ENCODE results near the gene TUFT1.

GRCh38 chr1:151596166-151596953 lies 56.3 kb downstream of the TUFT1 start:
- TF ChIP-seq REST (IDR thresholded peaks at IDR 0.05; ENCODE audit: low read depth) (no peak), MAX (IDR thresholded peaks at IDR 0.05) (no peak), NFIC (IDR thresholded peaks at IDR 0.05) (peak; percentile 29; the same call in 1 of the 2 replicates), RAD21 (IDR thresholded peaks at IDR 0.05; ENCODE audit: low read depth) (no peak), USF1 (IDR thresholded peaks at IDR 0.05) (no peak), CREB1 (IDR thresholded peaks at IDR 0.05; ENCODE audit: low read depth) (no peak), TAF1 (IDR thresholded peaks at IDR 0.05; ENCODE audit: low read depth) (no peak), EP300 (IDR thresholded peaks at IDR 0.05; ENCODE audit: borderline replicate concordance) (no peak), YY1 (IDR thresholded peaks at IDR 0.05; ENCODE audit: low read depth) (no peak), FOXM1 (IDR thresholded peaks at IDR 0.05; ENCODE audit: borderline replicate concordance, low read depth) (no peak)

All from Ishikawa (cell line).